ENCODE data around the gene SARDH. TPM values are rescaled to one million over a fixed set of nuclear protein-coding genes. Genes with fewer than 3 reads are reported as not detected.

Gene SARDH
- total and polyA plus RNA-seq, 2 of the 13 experiments (the other 11 are each of a cell fraction or from before 2014, with no cell fraction given): 11.6 to 34.9 TPM

DNA sequence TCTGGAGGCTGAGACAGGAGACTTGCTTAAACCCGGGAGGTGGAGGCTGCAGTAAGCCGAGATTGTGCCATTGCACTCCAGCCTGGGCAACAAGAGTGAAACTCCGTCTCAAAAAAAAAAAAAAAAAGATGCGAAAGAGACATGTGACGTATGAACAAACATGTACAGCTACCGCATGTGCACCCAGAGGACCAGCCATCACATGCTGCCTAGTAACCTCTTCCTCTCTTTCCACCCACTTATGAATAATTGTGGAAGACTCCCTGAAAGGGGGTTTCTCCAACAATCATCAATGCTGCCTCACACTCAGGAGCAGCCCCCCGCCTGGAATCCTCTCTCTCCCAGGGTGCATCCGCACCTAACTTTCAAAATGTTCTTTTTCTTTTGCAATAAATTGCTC lies 2.2 kb downstream of the SARDH start:
- Histone ChIP-seq H2AFZ (ENCODE audit: low read length) (no peak overlapping the region), H3K36me3 (replicated peaks in 1 of 2; ENCODE audit: control insufficient read depth in 1 of 2, insufficient read depth in 2 of 2, low read length in 2 of 2) (no peaks in the 10 kb centered on the region), H3K4me2 (ENCODE audit: low read depth, low read length) (0 out of 2 replicates have a peak overlapping the region, but pooled peaks have one; percentile 13), H3K79me2 (ENCODE audit: insufficient read depth, low read length) (peaks cover 5% of the 10 kb centered on the region), H3K27ac (ENCODE audit: extremely low read length, insufficient read depth, low read length) (no peak overlapping the region), H3K4me3 (replicated peaks in 1 of 3; ENCODE audit: insufficient read depth in 1 of 3, low read depth in 2 of 3, low read length in 3 of 3) (no peak overlapping the region), H3K27me3 (ENCODE audit: control insufficient read depth in 1 of 2, insufficient read depth in 2 of 2, low read length in 2 of 2) (no peaks in the 10 kb centered on the region), H3K4me1 (ENCODE audit: insufficient read depth, low read length) (peaks cover 40% of the 10 kb centered on the region), H3K9ac (ENCODE audit: insufficient read depth, low read depth, low read length) (no peak overlapping the region), H3K9me3 (ENCODE audit: low read length) (no peaks in the 10 kb centered on the region), H4K20me1 (ENCODE audit: insufficient read depth, low read length) (no peaks in the 10 kb centered on the region)
- ChIA-PET POLR2A (interaction anchor here (4.4 to 6.2 kb wide), 2 partner anchors 21 to 34 kb away, joined by 54 to 156 read pairs; no protein-coding TSS in a partner anchor), CTCF (ENCODE audit: low intra/inter-chr PET ratio, low total read pairs) (no interaction called here)
- ATAC-seq (no peak), FAIRE-seq (no peak), DNase-seq (ENCODE audit: low spot score) (no peak)
- BruUV-seq (replicated peaks): no TSS peak
- 97% methylated on average over 8 of the region's 8 CpGs for WGBS (ENCODE audit: low lambda C conversion rate)
- in situ Hi-C loops (cut with HindIII; ENCODE audit: extremely low pct_ligation_motif_present, low pct_unique_long_range_greater_than_20kb) (loop anchor here (25.0 kb wide), 1 partner anchor 199 kb away; the partner anchor contains the start of gene ADAMTSL2), intact Hi-C loops (cut with micrococcal nuclease; ENCODE audit: unreplicated experiment) (no loop called here)
- TF ChIP-seq ZKSCAN5 (CRISPR knock-in tag; IDR thresholded peaks at IDR 0.05): no peak
- no peak for TF ChIP-seq ZNF329 (CRISPR knock-in tag; IDR thresholded peaks at IDR 0.05; ENCODE audit: low read depth)
- TF ChIP-seq MZF1 (CRISPR knock-in tag; IDR thresholded peaks at IDR 0.05; ENCODE audit: borderline replicate concordance): no peak
- TF ChIP-seq, protein P1, sequence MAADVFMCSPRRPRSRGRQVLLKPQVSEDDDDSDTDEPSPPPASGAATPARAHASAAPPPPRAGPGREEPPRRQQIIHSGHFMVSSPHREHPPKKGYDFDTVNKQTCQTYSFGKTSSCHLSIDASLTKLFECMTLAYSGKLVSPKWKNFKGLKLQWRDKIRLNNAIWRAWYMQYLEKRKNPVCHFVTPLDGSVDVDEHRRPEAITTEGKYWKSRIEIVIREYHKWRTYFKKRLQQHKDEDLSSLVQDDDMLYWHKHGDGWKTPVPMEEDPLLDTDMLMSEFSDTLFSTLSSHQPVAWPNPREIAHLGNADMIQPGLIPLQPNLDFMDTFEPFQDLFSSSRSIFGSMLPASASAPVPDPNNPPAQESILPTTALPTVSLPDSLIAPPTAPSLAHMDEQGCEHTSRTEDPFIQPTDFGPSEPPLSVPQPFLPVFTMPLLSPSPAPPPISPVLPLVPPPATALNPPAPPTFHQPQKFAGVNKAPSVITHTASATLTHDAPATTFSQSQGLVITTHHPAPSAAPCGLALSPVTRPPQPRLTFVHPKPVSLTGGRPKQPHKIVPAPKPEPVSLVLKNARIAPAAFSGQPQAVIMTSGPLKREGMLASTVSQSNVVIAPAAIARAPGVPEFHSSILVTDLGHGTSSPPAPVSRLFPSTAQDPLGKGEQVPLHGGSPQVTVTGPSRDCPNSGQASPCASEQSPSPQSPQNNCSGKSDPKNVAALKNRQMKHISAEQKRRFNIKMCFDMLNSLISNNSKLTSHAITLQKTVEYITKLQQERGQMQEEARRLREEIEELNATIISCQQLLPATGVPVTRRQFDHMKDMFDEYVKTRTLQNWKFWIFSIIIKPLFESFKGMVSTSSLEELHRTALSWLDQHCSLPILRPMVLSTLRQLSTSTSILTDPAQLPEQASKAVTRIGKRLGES (CRISPR knock-in tag; IDR thresholded peaks at IDR 0.05; ENCODE audit: borderline replicate concordance): no peak
- TF ChIP-seq, protein P2, sequence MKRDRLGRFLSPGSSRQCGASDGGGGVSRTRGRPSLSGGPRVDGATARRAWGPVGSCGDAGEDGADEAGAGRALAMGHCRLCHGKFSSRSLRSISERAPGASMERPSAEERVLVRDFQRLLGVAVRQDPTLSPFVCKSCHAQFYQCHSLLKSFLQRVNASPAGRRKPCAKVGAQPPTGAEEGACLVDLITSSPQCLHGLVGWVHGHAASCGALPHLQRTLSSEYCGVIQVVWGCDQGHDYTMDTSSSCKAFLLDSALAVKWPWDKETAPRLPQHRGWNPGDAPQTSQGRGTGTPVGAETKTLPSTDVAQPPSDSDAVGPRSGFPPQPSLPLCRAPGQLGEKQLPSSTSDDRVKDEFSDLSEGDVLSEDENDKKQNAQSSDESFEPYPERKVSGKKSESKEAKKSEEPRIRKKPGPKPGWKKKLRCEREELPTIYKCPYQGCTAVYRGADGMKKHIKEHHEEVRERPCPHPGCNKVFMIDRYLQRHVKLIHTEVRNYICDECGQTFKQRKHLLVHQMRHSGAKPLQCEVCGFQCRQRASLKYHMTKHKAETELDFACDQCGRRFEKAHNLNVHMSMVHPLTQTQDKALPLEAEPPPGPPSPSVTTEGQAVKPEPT (CRISPR knock-in tag; IDR thresholded peaks at IDR 0.05; ENCODE audit: low read depth): no peak
- no peak for TF ChIP-seq HCFC1 (IDR thresholded peaks at IDR 0.05; ENCODE audit: low read depth, low read length)
- TF ChIP-seq RBFOX2 (IDR thresholded peaks at IDR 0.05; ENCODE audit: low read depth, low read length): no peak
